Non-pigmented ciliary epithelial cell (primary cell): ENCODE measurements around the gene ACTR1A.

Source experiments
- DNase-seq: peaks from one replicate; pipeline ENCODE4 v3.0.0-alpha.2; 2010; ENCODE audit warnings: low read depth

ACTR1A gene

DNA sequence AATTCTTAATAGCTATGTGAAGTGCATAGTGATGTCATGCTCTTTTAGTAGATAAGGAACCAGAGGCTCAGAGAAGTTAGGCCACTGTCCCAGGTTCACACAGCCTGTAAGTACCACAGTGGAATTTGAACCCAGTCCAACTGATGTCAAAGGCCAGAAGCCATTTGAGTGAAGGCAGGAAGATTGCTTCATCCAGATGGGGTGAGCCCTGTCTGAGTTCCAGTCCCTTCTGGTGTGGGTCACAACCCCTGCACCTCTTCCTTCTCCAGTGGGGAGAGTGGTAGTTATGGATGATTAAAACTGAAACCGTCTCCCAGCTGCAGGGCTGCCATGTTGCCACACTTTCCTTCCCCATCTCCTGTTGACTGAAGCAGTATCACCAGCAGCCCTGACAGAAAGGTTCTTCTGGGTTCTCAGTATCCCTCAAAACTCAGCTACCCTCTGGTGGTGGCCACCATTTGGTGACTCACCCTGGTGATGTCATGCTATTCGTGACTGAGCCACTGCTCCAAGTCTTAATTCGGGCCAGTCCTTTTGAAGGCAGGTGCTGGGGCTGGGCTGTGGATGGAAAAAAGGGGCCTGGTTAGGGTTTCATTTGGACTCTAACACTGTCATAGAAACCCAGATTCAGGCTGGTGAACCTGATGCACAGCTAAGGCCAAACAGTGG is 49.7 kb downstream of the ACTR1A start:
- peak; percentile 35 for DNase-seq

DNA sequence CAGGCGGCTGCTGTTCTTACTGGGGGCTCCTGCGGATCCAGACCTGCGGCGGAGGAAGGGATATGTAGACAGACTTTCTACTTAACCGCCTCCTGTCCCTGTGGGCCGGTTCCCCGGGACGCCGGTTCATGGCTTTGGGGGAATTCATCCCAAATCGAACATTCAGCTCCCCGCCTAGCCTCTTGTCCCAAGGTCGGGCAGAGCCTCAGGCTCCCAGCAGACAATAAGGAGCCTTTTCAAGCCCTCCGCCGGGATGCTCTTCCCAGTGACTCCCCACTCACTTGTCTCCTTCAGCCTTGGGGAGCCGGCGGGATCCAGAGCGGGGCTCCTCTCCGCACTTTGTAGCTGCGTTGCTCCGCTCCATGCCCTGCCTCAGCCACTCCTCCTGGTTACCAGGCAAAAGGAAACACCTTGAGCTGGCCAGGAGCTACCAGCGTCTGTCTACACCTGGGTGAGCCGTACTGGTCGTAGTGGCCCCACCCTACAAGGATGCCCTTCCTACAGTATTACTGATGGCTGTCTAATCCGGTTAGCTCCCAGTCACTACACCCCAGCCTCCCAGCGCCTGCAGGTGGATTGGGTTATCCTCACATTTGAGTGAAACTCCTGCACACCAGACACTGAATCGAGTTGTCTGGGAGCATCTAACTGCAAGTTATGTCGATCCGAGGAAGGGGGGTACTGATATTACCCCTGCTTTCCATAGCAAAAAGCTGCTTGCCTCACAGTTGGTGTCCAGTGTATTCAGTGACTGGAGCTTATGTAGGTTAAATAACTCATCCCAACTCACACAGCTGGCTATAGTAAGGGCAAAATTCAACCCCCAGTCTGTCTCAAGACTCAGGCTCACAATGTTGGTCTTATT is 51.2 kb downstream of the ACTR1A start, which contains the start of gene C10orf95:
Gene C10orf95, minus strand, starts transcription at position 439 of the 865 bp plus-strand sequence. CDS start 450 bp downstream, outside the sequence.
- DNase-seq, result no peak

DNA sequence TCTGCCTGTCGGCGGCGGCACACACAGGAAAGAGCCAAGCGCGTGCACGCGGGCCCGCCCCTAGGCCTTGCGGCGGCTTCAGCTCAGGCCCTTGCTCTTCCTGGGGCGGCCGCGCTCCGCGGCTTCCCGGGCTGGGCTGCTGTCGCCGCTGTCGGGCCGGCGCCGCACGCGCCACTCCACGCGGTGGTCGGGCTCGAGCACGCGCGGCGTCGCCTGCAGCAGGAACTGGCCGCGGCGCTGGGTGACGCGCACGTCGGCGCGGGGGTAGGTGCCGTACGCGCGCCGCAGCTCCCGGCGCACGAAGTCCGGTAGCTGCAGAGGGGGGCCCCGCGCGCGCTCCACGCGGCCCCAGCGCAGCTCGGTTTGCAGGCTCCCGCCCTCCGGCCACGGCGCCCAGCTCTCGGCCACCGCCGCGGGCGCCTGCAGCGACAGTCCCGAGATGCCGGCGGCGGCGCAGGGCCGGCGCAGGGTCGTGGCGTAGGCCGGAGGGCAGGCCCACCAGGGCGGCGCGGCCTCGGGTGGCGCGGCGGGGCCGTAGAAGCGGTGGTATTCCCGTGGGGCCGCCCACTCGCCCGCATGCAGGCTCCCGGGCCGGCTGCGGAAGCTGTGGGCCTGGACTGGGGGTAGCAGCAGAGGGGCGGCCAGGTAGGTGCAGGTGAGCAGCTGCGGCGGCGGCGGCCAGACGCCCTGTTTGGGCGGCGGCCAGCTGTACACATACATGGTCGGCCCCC is 52.0 kb downstream of the ACTR1A start:
- DNase-seq, result no peak

DNA sequence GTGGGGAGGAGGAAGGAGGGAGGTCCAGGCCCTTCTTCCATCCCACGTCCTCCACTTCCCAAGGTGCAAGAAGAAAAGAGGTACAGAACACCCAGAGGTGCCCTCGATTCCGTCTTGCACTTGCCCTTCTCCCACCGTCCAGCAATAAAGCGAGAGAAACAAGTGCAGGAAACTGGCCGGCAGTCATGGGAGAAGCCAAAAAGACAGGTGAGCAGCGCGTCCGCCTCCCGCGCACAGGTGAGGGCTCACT is 52.5 kb downstream of the ACTR1A start:
- DNase-seq, result no peak

DNA sequence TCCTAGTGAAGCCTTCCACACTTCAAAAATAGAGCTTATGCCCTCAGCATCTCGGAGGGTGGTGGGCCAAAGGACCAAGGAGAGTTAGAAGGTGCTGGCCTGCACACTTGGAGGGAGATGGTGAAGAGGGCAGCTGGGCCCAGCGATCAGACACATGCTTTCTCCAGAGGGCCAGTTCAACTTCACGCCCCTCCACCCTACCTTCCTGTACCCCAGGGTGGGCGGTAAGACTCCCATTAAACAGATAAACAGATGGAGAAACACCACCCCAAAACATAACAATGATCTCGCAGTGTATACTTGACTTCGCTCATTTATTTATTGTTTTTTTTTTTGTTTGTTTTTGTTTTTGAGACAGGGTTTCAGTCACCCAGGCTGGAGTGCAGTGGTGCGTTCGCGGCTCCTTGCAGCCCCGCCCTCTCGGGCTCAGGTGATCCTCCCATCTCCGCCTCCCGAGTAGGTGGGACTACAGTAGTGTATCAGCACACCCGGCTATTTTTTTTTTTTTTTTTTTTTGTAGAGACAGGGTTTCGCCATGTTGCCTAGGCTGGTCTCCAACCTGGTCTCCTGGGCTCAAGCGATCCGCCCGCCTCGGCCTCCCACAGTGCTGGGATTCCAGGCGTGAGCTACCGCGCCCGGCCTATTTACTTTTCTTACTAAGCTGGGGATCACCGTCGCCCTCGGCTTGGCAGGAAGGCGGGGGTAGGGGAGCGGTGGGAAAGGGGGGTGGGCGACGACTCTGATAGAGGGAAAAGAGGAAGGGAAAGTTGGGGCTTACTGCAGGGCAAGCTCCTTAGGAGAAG is 53.0 kb downstream of the ACTR1A start:
- DNase-seq, result no peak

DNA sequence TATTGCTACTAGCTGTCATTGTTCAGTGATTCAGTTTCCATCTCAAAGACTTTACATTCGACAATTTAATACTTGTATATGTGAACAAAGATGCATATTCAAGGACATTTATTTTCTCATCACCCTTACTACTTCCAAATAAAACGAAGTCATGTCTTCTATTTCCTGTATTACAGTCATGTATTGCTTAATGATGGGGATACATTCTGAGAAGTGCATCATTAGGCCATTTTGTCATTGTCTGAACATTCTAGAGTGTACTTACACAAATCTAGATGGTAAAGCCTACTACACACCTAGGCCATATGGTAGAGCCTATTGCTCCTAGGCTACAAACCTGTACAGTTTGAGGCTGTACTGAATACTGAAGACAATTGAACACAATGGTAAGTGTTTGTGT is 57.7 kb downstream of the ACTR1A start:
- DNase-seq, result no peak

DNA sequence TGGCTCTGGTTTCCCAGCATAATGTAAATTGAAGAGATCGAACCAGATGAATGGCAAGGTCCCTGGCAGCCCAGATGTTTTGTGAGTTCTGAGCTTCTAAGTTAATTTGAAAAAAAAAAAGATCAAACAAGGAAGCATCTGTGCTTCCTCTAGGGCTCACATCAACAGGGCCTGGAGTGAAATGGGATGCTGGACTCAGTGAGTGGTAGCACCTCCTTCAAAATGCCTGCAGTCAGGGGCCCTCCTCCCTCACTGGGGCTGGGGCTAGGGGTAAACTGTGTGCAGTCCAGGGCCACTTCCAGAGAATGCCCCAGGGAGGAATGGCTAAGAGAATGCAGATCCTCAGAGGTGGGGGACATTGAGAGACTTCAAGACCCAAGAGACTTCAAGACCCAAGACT is 64.1 kb downstream of the ACTR1A start:
- no peak for DNase-seq

DNA sequence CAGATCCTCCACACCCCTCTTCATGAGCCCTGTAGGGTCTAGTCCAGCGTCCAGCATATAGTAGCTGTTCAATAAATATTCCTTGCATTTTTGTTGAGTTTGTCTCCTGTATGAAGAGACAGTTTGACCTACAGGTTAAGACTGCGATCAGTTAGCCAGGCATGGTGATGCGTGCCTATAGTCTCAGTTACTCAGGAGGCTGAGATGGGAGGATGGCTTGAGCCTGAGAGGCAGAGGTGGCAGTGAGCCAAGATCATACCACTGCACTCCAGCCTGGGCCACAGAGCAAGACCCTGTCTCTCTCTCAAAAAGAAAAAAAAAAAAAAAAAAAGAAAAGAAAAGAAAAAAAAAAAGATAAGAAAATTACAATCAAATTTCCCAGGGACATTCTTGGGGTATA is 65.0 kb downstream of the ACTR1A start:
- DNase-seq, result no peak

DNA sequence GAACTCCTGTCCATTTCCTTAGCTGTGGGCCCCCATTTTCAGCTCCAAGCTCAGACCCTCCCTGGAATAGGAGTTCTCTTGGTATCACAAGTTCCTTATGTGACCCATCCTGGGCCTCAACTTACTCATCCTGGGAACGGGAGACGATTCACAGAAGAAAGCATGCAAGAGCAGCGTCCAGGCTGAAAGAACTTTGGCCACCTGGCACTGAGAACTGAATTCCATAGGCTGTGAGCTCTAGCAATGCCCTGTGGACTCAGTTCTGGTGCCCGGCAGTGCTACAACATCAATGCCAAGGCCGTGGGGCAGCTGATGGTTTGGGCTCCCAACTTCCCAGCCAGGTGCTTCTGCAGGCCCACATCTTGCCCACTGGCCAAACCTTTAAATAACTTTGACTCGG is 66.2 kb downstream of the ACTR1A start:
- DNase-seq, result no peak

DNA sequence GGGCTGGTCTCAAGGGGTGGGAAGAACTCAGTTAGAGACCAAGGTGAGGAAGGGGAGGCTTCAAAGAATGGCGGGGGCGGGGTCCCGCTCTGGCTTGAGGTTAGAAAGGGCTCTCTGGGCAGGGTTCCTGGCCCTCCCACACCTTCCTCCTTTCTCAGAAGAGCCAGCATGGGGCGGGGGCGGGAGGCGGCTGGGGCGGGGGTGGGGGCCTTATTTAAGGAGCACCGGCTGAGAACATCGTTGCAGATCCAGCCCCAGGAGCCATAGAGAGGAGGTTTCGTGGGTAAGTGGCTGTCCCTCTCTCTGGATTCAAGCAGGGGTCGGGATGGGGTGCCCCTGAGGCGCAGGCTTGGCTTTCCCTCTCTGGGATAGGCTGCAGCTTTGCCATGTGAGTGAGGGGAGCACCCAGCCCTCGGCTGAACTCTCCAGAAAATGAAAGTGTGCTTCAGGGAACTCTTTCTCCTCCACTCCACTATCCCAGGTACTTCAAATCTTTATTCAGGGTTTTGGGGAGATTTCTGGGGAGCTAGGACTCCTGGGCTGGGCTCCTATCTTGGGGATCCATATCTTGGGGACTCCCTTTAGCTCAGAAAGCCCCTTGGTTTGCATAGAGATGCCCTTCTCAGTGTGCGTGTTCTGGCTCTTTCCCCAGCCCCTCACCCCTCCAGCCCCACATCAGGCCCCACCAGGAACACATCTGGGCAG is 66.8 kb downstream of the ACTR1A start:
- no peak for DNase-seq

DNA sequence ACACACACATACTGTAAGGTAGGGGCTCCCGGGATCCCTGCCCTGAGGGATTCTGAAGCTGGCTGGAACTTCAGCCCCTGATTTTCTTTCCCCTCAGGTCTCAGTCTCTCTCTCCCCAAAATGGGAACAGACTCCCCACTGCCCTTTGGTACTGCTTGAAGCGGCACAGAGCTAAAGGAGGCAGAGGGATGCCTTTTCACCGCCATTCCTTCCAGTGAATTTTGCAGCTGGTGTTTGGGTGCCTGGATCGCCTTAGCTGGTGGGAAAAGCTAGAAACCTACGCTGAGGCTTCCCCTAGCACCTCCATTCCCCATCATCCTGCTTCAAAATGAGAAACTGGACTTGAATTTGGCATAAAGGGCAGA is 67.4 kb downstream of the ACTR1A start:
- DNase-seq, result no peak

DNA sequence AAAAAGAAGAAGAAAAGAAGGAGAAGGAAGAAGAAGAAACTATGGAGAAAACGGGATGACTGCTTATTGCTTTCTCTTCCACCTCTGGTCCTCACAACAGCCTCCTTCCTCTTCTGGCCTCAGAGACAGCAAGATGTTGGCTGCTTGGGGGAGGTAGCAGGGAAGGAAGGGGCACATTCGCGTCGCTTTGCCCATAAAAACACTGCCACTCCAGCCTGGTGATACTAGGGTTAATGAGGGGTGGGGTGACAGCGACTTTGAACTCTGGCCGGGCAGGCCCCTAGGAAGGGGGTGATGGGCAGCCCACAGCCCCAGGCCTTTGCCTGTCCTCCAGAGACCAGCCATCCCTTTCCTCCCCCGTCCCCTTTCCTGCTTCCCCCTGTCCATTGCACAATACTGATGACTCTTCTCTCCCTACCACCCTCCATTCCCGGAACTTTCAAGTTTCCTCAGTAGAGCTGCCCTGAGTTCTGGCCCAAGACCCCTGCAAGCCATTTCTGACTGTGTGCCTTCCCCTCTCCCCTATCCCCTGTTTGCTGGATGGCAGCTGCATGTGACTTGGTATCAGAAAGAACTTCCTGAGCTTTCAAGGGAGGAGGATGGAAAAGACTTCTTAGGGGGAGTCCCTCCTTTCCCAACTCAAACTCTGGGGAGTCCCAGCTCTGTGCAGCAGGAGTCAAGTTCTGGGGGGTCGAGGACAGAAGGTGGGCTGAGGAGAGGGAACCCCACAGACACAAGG is 67.9 kb downstream of the ACTR1A start:
- no peak for DNase-seq

DNA sequence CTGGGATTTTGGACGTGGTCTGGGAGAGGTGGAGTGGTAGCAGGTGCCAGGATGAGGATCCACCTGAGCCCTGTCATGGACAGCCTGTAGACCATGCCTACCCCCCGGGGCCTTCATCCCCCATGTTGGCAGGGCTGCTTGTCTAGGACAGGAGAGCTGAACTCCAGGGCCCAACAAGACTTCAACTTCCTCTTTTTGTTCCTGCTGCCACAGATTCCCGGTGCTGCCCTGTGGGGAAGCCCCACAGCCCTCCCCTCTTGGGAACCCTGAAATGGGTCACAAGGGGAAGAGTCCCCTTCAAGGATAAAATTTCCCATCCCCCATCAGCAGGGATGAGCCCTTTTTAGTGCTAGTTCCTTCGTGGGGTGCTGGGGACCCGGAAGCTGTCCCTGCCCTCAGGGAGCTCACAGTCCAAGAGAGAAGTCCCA is 68.9 kb downstream of the ACTR1A start:
- DNase-seq, result no peak

DNA sequence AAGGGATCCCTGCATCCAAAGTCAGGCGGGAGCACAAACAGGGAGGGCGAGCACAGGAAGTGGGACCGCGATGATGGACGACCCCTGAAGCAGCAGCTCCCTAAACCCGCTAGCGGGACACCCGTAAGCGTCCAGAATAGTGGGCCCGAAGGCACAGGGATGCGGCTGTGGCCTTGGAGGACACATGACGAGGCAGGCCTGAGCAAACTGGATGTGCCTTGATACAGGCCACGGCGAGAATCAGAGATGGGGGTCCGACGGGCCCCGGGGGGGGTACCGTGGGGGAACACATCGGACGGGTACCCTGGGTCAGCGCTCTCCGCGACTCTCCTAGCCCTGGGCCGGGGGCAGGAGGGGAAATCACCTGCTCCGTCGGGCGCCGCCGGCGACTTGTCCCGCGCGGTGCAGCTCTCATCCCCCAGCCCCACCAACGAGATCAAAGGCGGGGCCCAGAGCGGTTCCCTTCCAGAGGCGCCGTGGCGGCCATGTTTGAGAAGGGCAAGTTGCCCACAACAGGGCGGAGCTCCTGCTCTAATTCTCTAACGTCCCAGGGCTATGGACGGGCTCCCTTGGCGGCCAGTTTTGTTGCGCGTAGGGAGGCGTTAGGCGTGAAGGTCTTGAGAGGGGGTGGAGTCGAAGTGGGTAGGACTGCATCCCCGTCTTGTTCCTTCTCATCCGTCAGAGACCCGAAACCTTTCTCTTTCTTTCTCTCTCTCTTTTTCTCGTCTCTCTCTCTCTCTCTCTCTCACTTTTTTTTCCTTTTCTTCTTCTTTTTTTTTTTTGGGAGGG is 70.2 kb downstream of the ACTR1A start, which contains the start of gene CUEDC2:
Gene CUEDC2, minus strand, starts transcription at position 413 of the 789 bp plus-strand sequence. CDS start 7,386 bp downstream, outside the sequence.
- peak; percentile 86 for DNase-seq

DNA sequence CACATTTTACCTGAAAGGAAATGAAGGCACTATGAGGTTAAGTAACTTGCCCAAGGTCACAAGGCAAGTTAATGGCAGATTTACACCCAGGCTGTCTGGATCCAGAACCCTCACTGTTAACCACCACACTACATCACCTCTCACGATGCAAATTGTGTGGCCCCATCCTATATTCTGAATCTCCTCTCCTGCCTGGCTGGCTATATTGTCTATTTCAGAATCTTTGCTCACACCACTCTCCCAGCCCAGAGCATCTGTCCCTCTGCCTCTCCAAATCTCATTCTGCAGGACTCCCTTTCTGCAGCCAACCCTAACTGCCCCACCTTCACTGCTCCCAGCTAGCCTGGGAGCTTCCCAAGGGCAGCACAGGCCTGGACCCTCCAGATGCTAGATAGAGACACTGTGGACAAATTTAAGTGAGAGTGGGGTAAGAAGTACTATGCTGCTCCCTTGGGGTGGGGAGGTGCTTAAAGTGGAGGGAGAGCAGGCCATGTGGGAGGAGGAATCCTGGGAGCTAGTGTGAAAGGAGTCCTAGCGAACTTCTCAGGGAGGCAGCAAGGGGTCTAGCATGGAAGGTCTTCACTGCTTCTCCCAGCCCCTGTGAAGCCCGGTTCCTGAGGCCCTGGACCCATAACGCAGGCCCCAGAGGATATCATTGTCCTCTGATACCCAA is 70.9 kb downstream of the ACTR1A start:
- no peak for DNase-seq

DNA sequence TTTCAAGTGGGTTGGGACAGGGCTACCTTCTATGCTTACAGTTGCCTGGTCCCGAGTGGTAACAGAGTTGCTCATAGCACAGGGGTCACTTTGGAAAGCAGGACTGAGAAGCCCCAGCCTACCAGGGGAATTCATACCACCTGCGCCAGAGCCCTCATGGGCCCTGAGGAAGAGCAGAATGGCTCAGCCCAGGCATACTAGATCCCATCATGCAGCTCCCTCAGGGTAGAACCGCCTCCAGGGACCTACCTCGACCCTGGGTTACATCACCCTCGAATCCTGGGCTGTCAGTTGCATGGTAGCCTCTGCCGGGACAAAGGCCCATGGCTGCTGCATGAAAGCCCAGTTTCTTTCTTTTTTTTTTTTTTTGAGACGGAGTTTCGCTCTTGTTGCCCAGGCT is 73.0 kb downstream of the ACTR1A start:
- no peak for DNase-seq
